Measurements from ENCODE around the gene ERC2. TPM values are rescaled to one million over a fixed set of nuclear protein-coding genes. Genes with fewer than 3 reads are reported as not detected.

Gene ERC2
- total and polyA plus RNA-seq, 2 donors (not counting 3 experiments of a cell fraction or from before 2014, with no cell fraction given): 5.6 to 15.5 TPM

- FAIRE-seq (no peak), DNase-seq (ENCODE audit: low read depth, low spot score) (no peak)
- H3K36me3 ChIP-seq (ENCODE audit: control insufficient read depth in 2 of 2, extremely low read depth in 1 of 2, insufficient read depth in 2 of 2, low read length in 2 of 2): no peaks in the 10 kb centered on the region
- intact Hi-C loops (cut with micrococcal nuclease) (no loop called here), dilution Hi-C loops (cut with MboI; ENCODE audit: extremely low pct_ligation_motif_present, low sequenced_read_pairs) (no loop called here)
- no peaks in the 10 kb centered on the region for H3K9me3 ChIP-seq (replicated peaks; ENCODE audit: control insufficient read depth, insufficient read depth, low read length)
- POLR2A ChIA-PET: no interaction called here
- H3K9ac ChIP-seq (replicated peaks; ENCODE audit: extremely low read depth, insufficient read depth, low read length): no peak overlapping the region
- no peak overlapping the region for H3K4me2 ChIP-seq (ENCODE audit: insufficient read depth, low read length)
- H4K20me1 ChIP-seq (replicated peaks; ENCODE audit: control insufficient read depth, extremely low read depth, insufficient read depth, low read length): no peaks in the 10 kb centered on the region
- no peaks in the 10 kb centered on the region for H3K9me1 ChIP-seq (replicated peaks; ENCODE audit: control insufficient read depth, extremely low read depth, insufficient read depth, low read length)
- H3K27me3 ChIP-seq (ENCODE audit: control insufficient read depth in 2 of 2, insufficient read depth in 2 of 2, low read length in 2 of 2): no peaks in the 10 kb centered on the region
- no peak overlapping the region for H3K27ac ChIP-seq (ENCODE audit: insufficient read depth, low read depth, low read length)
- H3K4me1 ChIP-seq (ENCODE audit: control insufficient read depth, extremely low read depth, insufficient read depth, low read length): no peaks in the 10 kb centered on the region
- BruUV-seq (replicated peaks): no TSS peak
- CTCF ChIA-PET: no interaction called here
- no peaks in the 10 kb centered on the region for H3K79me2 ChIP-seq (ENCODE audit: control insufficient read depth, insufficient read depth, low read length)
- TF ChIP-seq JUN (IDR thresholded peaks at IDR 0.05; ENCODE audit: borderline replicate concordance, insufficient read depth, insufficient read length, low read depth) (no peak), FOS (IDR thresholded peaks at IDR 0.05; ENCODE audit: borderline replicate concordance, insufficient read depth, low read length) (no peak), POLR2A (IDR thresholded peaks at IDR 0.05; ENCODE audit: low read depth, low read length) (no peak), MYC (IDR thresholded peaks at IDR 0.05; ENCODE audit: low read depth, low read length) (no peak), CTCF (IDR thresholded peaks at IDR 0.05; ENCODE audit: extremely low read depth in 1 of 2, insufficient read depth in 1 of 2, low read depth in 1 of 2, low read length in 2 of 2) (no peak), GATA2 (IDR thresholded peaks at IDR 0.05; ENCODE audit: insufficient read depth, insufficient read length, low read depth, low read length) (no peak), POLR2AphosphoS5 (IDR thresholded peaks at IDR 0.05; ENCODE audit: insufficient read depth, low read depth, low read length) (no peak), MAX (IDR thresholded peaks at IDR 0.05; ENCODE audit: insufficient read depth, insufficient read length) (no peak), EZH2 (IDR thresholded peaks at IDR 0.05; ENCODE audit: borderline replicate concordance, low read depth, low read length, severe bottlenecking) (no peak)
- no peak overlapping the region for H2AFZ ChIP-seq (ENCODE audit: low read depth, low read length)
- no peak overlapping the region for H3K4me3 ChIP-seq (replicated peaks in 1 of 3; ENCODE audit: insufficient read depth in 1 of 3, low read depth in 1 of 3, low read length in 3 of 3)
Measured at GRCh38 chr3:56373386-56373785, 94.9 kb downstream of the ERC2 start.
